ENCODE measurements around the gene TSC22D1. TPM values are rescaled to one million over a fixed set of nuclear protein-coding genes. Genes with fewer than 3 reads are reported as not detected.
"Not testable (repeated sequence)": the region's sequence is repeated elsewhere in the genome, so short reads cannot be mapped to it uniquely, and the experiment has no call there.

TSC22D1 gene
- polyA plus RNA-seq (2014; cell fraction: cytosol; rRNA removed): 56.3 and 59.9 TPM in 2 replicates
- 31.3 and 41.3 TPM in 2 replicates for polyA plus RNA-seq (2014; cell fraction: nucleus; rRNA removed)

DNA sequence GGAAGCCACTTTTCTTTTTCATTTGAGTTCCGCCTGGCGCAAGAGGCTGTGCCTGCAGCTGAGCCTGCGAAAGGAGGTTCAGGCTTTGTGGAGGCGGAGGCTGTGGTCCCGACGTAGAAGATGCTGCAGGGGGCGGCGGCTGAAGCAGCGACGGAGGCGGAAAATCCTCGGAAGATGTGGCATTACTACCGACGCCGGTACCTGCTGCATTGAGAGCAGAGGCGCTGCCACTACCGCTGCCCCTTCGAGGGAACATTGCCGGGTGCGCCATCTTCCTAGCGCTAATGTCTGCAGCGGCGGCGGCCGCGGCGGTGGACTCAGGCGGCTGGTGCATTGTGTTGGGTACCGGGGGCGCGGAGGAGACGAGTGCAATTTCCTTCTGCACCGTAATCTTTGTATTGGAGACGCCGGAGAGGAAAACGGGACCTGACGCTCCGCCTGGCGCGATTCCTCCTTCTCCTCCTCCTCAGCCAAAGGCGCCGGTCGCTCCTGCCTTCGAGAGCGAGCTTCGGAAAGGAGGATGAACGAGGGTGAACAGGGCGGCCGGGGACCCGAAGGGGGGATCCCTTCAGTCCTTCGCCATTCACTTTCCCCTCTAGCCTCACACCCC lies at the start of gene TSC22D1:
TSC22D1 (minus strand) TSS at position 590 of the 610 bp plus-strand sequence; CDS start at position 334, 256 bp downstream.
- DNase-seq (ENCODE audit: low spot score): peak; percentile 26

DNA sequence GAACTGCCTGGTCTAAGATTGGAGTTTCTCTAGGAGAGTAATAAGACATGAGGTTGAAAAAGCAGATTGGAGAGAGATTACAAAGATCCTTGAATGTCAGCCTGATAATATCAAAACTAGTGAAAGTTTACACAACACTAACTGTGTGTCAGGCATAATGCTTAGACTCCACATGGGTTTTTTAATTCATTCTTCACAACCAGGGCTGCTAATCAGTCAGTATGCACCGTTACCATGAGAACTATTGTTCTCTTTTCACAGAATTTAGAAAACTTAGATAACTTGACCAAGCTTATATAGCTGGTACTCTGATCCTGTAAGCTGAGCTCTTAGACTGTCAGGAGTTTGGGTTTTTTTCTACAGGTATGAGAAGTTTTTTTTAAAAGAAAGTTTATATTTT lies 46.6 kb upstream of the TSC22D1 start:
- DNase-seq (ENCODE audit: low spot score): no peak

DNA sequence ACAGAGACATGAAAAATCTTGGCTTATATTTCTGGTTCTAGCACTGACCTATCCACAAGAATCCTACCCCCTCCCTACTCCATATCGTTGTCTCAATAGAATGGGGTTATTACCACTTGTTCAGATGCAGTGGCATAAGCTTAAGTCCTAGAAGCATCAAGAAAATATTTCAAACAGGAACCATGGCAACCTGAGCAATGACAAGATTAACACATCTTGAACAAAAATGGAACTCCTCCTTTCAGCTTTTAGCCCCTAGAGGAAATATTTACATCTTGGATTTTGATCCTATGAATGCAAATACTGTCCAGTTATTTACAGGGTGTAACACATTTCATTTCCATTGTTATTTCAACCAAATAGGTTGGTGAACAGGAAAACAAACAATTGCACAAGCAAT lies 46.1 kb upstream of the TSC22D1 start:
- no peak for DNase-seq (ENCODE audit: low spot score)

DNA sequence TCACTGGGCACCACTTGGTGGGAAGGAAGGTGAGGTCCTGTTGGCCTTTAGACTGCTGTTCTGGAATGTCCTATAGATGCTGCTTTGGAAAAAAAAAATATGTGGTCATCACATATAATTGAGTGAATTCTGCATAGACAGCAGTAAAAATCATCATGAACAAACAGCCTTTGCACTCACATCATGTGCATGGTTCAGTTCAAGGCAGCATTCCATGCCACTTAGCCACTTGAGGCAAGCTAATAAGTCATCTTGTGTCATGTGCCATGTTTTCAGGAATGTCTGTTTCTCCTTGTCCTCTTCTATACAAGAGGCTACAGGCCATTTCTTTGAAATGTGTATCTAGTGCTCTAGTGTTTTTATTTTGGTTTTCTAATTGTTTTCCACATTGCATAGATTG lies 43.9 kb upstream of the TSC22D1 start:
- no peak for DNase-seq (ENCODE audit: low spot score)

GRCh38 chr13:44619651-44620050 lies 43.5 kb upstream of the TSC22D1 start:
- no peak for DNase-seq (ENCODE audit: low spot score)

DNA sequence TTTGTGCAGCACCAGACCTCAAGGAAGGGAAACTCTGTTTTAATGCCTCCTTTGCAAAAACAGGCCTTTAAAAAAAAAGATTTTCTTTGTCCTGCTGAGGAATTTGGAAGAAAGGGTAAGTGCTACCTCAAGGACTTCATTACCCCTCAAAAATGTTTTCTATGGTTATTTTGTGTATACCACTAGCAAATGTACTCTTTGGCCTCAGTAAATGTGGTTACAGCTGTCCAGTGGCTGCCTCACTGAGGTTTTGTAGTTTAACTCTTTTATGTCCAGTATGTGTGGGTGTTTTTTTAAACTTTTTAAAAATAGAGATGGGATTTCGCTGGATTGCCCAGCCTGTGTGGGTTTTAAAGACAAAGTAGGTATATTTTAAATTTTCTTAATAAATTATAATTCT lies 42.2 kb upstream of the TSC22D1 start:
- DNase-seq (ENCODE audit: low spot score): no peak

GRCh38 chr13:44617648-44618047 lies 41.5 kb upstream of the TSC22D1 start:
- no peak for DNase-seq (ENCODE audit: low spot score)

GRCh38 chr13:44609137-44609536 lies 33.0 kb upstream of the TSC22D1 start:
- no peak for DNase-seq (ENCODE audit: low spot score)

DNA sequence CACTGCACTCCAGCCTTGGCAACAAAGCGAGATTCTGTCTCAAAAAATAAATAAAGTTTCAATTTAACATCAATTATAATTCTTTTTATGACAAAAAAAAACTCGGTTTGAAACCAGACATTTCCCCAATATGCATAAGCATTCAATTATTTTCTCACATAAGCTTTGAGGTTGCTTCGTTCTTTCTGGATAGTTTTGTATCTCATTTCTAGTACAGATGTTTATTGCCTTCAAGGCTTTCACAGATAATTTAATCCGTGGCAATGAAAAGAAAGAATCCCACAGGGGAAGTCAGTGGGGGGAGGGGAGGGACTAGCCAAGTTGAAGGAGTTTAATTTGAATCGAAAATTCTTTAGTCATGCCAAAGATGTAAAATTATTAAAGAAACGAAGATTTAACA lies 29.6 kb upstream of the TSC22D1 start:
- no peak for DNase-seq (ENCODE audit: low spot score)

GRCh38 chr13:44605275-44605674 lies 29.1 kb upstream of the TSC22D1 start:
- no peak for DNase-seq (ENCODE audit: low spot score)

- no peak for DNase-seq (ENCODE audit: low spot score)
Measured at GRCh38 chr13:44601586-44601985, 25.5 kb upstream of the TSC22D1 start.

- DNase-seq (ENCODE audit: low spot score): not testable (repeated sequence)
Measured at GRCh38 chr13:44593861-44594592, 17.9 kb upstream of the TSC22D1 start.

GRCh38 chr13:44592216-44592847 lies 16.2 kb upstream of the TSC22D1 start:
- DNase-seq (ENCODE audit: low spot score): peak; percentile 21

DNA sequence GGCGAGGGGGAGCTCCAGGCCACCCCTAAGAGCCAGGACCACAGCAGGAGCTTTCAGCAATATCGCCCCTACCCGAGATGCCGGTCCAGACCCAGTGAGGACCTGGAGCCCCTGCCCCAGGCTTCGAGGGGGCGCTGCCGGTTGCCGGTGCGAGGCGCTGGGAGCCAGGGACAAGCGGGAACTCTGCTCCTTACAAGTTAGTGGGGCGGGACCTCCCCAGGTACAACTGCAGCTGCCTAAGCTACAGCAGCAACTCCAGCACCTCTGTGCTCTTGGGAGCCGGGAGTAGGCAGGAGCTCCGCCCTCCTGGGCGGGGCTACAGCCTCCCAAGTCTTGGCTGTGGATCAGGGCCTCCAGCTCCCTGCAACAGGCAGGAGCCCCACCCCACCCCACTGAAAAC lies 15.2 kb upstream of the TSC22D1 start:
- no peak for DNase-seq (ENCODE audit: low spot score)

DNA sequence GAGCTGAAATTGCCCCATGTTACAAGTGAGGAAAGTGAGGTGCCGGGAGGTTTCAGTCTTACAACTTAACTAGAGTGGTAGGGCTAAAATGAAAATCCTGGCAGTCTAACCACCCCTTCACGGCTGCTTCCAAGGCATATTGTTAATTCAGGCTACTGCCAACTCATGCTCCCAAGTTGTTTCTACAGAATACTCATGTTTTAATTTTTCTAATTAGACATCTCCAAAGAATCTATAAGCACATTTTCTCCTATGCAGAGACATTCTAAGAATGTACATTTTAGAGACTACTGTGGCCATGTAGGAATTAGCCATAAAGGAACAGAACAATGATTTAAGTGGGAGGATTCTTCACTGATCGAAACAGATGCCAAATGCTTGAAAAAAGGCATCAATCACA lies 7.0 kb upstream of the TSC22D1 start:
- no peak for DNase-seq (ENCODE audit: low spot score)

GRCh38 chr13:44578067-44578400 lies 1.9 kb upstream of the TSC22D1 start:
- DNase-seq (ENCODE audit: low spot score): no peak

- DNase-seq (ENCODE audit: low spot score): peak; percentile 97
Measured at GRCh38 chr13:44577236-44578066, 1.3 kb upstream of the TSC22D1 start.

DNA sequence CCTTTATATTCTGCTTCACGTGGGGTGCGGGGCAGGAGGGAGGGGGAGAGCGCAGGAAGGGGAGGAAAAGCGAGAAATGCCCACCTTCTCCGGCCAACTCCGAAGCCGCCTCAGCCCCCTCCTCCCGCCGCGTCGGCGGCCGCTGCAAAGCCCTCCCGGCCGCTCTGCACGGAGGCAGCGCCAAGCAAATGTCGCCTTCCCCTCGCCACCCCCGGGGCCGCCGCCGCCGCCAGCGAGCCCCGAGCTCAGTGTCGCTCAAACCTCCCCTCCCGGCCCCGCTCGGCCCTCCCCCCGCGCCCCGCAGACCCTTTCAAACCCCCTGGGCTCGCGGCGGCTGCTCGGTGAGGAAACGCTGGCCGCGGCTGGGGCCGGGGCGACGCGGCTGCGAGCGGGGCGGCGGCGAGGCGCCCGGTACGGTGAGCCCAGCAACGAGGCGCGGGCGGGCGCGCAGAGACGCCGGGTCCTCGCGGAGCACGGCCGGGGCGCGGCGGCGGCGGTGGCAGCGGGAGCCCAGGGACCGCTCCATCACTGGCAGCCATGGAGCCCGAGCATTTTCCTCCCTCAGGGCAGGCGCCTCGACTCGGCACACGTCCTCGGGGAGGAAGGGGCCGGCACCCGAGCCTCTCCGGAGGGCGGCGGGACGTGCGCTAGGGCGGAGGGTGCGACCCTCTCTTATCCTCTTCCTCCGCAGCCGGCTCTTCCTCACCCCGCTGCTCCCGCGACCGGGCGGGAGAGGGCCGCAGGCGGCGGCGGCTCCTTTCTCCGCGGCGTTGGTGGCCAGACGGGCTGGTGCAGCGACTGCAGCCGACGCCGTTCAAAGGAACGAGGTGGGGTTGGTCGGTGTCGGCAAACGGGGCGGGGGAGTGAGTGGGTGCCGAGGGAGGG lies 463 bp upstream of the TSC22D1 start:
- no peak for DNase-seq (ENCODE audit: low spot score)

GRCh38 chr13:44575035-44575434 lies 1.1 kb downstream of the TSC22D1 start:
- no peak for DNase-seq (ENCODE audit: low spot score)

DNA sequence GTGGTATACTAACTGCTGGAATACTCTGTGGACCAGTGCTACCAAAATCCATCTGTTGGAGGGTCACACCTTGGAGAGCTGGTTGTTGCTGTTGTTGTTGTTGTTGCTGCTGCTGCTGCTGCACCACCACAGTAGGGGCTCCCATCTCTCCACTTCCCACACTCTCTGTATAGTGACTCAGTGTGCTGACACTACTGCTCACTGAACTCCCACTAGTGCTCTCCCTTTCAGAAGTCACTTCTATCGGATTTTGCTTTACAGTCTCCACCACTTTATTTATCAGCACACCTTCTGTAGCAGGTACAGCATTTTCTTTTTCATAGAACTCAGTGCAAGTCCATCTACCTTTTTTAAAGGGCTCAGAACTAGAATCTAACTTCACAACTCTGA lies 1.7 kb downstream of the TSC22D1 start:
- DNase-seq (ENCODE audit: low spot score): no peak

Data from SK-N-DZ (cell line).